H9 (cell line): Measurements from ENCODE around the gene BNIP5. TPM values are rescaled to one million over a fixed set of nuclear protein-coding genes. Genes with fewer than 3 reads are reported as not detected.

Experiments used
- DNase-seq: peaks from one replicate; pipeline ENCODE4 v3.0.0-alpha.2; 2017
- H2AFZ ChIP-seq: one replicate; pipeline ENCODE4 v1.6.1; 2013; ENCODE audit warnings: mild to moderate bottlenecking, low read length, control low read depth, moderate library complexity
- H2AK5ac ChIP-seq: 2 replicates; pipeline ENCODE4 v1.6.1; 2013; ENCODE audit warnings: low read length, control low read depth, mixed read lengths; ENCODE audit not compliant: insufficient read length
- H2BK120ac ChIP-seq: one replicate; pipeline ENCODE4 v1.6.1; 2013; ENCODE audit warnings: low read depth, mild to moderate bottlenecking, low read length, control low read depth, inconsistent platforms; ENCODE audit not compliant: poor library complexity, severe bottlenecking
- H2BK12ac ChIP-seq: 2 replicates; pipeline ENCODE4 v1.6.1; 2013; ENCODE audit warnings: low read length, control low read depth, mixed read lengths, low read depth; ENCODE audit not compliant: insufficient read length
- H2BK15ac ChIP-seq: 2 replicates; pipeline ENCODE4 v1.6.1; 2013; ENCODE audit warnings: low read depth, low read length, control low read depth
- H2BK20ac ChIP-seq: one replicate; pipeline ENCODE4 v1.6.1; 2013; ENCODE audit warnings: low read depth, mild to moderate bottlenecking, low read length, control low read depth, inconsistent platforms; ENCODE audit not compliant: poor library complexity, severe bottlenecking
- H2BK5ac ChIP-seq: 2 replicates; pipeline ENCODE4 v1.6.1; 2013; ENCODE audit warnings: low read length, control low read depth, mixed read lengths; ENCODE audit not compliant: insufficient read length
- H3K14ac ChIP-seq: 2 replicates; pipeline ENCODE4 v1.6.1; 2013; ENCODE audit warnings: low read length, control low read depth; ENCODE audit not compliant: insufficient read depth
- H3K18ac ChIP-seq: 2 replicates; pipeline ENCODE4 v1.6.1; 2013; ENCODE audit warnings: low read depth, mild to moderate bottlenecking, mixed read lengths, low read length, control low read depth; ENCODE audit not compliant: insufficient read length
- H3K23ac ChIP-seq: 2 replicates; pipeline ENCODE4 v1.6.1; 2013; ENCODE audit warnings: low read length, control low read depth, mixed read lengths, low read depth; ENCODE audit not compliant: insufficient read length
- H3K23me2 ChIP-seq: 2 replicates; pipeline ENCODE4 v1.6.1; 2013; ENCODE audit warnings: low read depth, mild to moderate bottlenecking, mixed read lengths, low read length, control low read depth; ENCODE audit not compliant: insufficient read length, poor library complexity, severe bottlenecking
- H3K27ac ChIP-seq: 2 replicates; pipeline ENCODE4 v1.5.1; 2013; ENCODE audit warnings: low read length, control low read depth, mixed read lengths, low read depth; ENCODE audit not compliant: insufficient read length
- H3K27me3 ChIP-seq: 2 replicates; pipeline ENCODE4 v1.6.1; 2013; ENCODE audit warnings: low read length, control low read depth, inconsistent platforms; ENCODE audit not compliant: insufficient read depth
- H3K4ac ChIP-seq: 2 replicates; pipeline ENCODE4 v1.6.1; 2013; ENCODE audit warnings: low read depth, mild to moderate bottlenecking, control low read depth, inconsistent platforms, low read length, moderate library complexity
- H3K4me1 ChIP-seq: 2 replicates; pipeline ENCODE4 v1.6.1; 2013; ENCODE audit warnings: low read length, control low read depth, inconsistent platforms; ENCODE audit not compliant: insufficient read depth
- H3K4me2 ChIP-seq: 2 replicates; pipeline ENCODE4 v1.6.1; 2013; ENCODE audit warnings: low read length, control low read depth, mixed read lengths; ENCODE audit not compliant: insufficient read length, insufficient read depth
- H3K56ac ChIP-seq: 2 replicates; pipeline ENCODE4 v1.6.1; 2013; ENCODE audit warnings: low read depth, mild to moderate bottlenecking, mixed read lengths, low read length, control low read depth; ENCODE audit not compliant: insufficient read length
- H3K79me1 ChIP-seq: 2 replicates; pipeline ENCODE4 v1.6.1; 2013; ENCODE audit warnings: low read depth, mild to moderate bottlenecking, moderate library complexity, low read length, control low read depth, inconsistent platforms; ENCODE audit not compliant: insufficient read depth, poor library complexity, severe bottlenecking
- H3K79me2 ChIP-seq: 2 replicates; pipeline ENCODE4 v1.6.1; 2013; ENCODE audit warnings: low read length, control low read depth, inconsistent platforms; ENCODE audit not compliant: insufficient read depth
- H3K9ac ChIP-seq: 2 replicates; pipeline ENCODE4 v1.6.1; 2013; ENCODE audit warnings: low read length, control low read depth, mixed read lengths; ENCODE audit not compliant: insufficient read length; ENCODE audit errors: extremely low read depth
- H3K9me3 ChIP-seq: one replicate; pipeline ENCODE4 v1.6.1; 2013; ENCODE audit warnings: low read depth, low read length, inconsistent platforms; ENCODE audit not compliant: control insufficient read depth
- H3T11ph ChIP-seq: one replicate; pipeline ENCODE4 v1.6.1; 2013; ENCODE audit warnings: mild to moderate bottlenecking, low read length, control low read depth, inconsistent platforms
- H4K20me1 ChIP-seq: one replicate; pipeline ENCODE4 v1.6.1; 2013; ENCODE audit not compliant: control insufficient read depth, insufficient read length, insufficient read depth
- H4K5ac ChIP-seq: 2 replicates; pipeline ENCODE4 v1.6.1; 2013; ENCODE audit warnings: low read depth, mild to moderate bottlenecking, mixed read lengths, low read length, control low read depth; ENCODE audit not compliant: insufficient read length
- H4K8ac ChIP-seq: replicated peaks from 2 replicates; pipeline ENCODE4 v1.6.1; 2013; ENCODE audit warnings: low read length, control low read depth, mixed read lengths, low read depth; ENCODE audit not compliant: insufficient read length
- H4K91ac ChIP-seq: 2 replicates; pipeline ENCODE4 v1.6.1; 2013; ENCODE audit warnings: low read depth, mild to moderate bottlenecking, moderate library complexity, mixed read lengths, low read length, control low read depth; ENCODE audit not compliant: insufficient read length
- H3K27ac Mint-ChIP-seq, 3 experiments: 2 replicates in 2 of 3; 3 replicates in 1 of 3; pipeline ENCODE4 v1.8.0; 2020 to 2021; ENCODE audit warnings: mixed read lengths in 3 of 3, mild to moderate bottlenecking in 1 of 3, moderate library complexity in 1 of 3
- H3K27me3 Mint-ChIP-seq: 2 replicates; pipeline ENCODE4 v1.8.0; 2021; ENCODE audit warnings: low read depth, mild to moderate bottlenecking, moderate library complexity, mixed read lengths
- H3K36me3 Mint-ChIP-seq, 3 experiments: 2 replicates in 2 of 3; 3 replicates in 1 of 3; pipeline ENCODE4 v1.8.0; 2020 to 2021; ENCODE audit warnings: low read depth in 3 of 3, mixed read lengths in 3 of 3; ENCODE audit not compliant: insufficient read depth in 1 of 3
- H3K4me1 Mint-ChIP-seq, 2 experiments: 2 replicates each; pipeline ENCODE4 v1.8.0; 2020; ENCODE audit warnings: mixed read lengths in 2 of 2
- H3K4me3 Mint-ChIP-seq, 2 experiments: 2 replicates in 1 of 2; 3 replicates in 1 of 2; pipeline ENCODE4 v1.8.0; 2020 to 2021; ENCODE audit warnings: mild to moderate bottlenecking in 2 of 2, mixed read lengths in 2 of 2, moderate library complexity in 1 of 2
- H3K9me3 Mint-ChIP-seq, 2 experiments: 2 replicates in 1 of 2; 3 replicates in 1 of 2; pipeline ENCODE4 v1.8.0; 2020; ENCODE audit warnings: mild to moderate bottlenecking in 2 of 2, mixed read lengths in 2 of 2, moderate library complexity in 1 of 2
- CTCF ChIP-seq: fragments of 200-600 bp; sonication (generic); conservative IDR thresholded peaks from 3 replicates; pipeline ENCODE4 v1.8.0; 2021; ENCODE audit warnings: antibody characterized with exemption, mild to moderate bottlenecking
- WGBS: extraction: QIAGEN DNeasy Blood & Tissue Kit; methylation state at CpG from one replicate; pipeline ENCODE4 v1.1.7; 2013; ENCODE audit warnings: missing lambda C conversion rate, low lambda C conversion rate, mixed read lengths; ENCODE audit not compliant: insufficient read length; ENCODE audit errors: extremely low coverage; 5-methylcytosine and 5-hydroxymethylcytosine counted together
- total RNA-seq: library from RNA; stranded (reverse); gene quantifications from 2 replicates; pipeline ENCODE4 v1.2.1, GENCODE V29; 2021

The BNIP5 gene
- total RNA-seq, 1 experiment from 2014 or later: not detected

GRCh38 chr6:36309203-36309602, 27.5 kb downstream of the BNIP5 start:
- Histone ChIP-seq H2BK12ac (no peak overlapping the region), H4K8ac (no peak overlapping the region), H2BK15ac (no peak overlapping the region), H3K4me2 (no peak overlapping the region), H3K79me1 (no peaks in the 10 kb centered on the region), H3K79me2 (no peaks in the 10 kb centered on the region), H3T11ph (no peak overlapping the region), H3K27me3 (no peaks in the 10 kb centered on the region), H3K23me2 (no peaks in the 10 kb centered on the region), H3K18ac (no peak overlapping the region), H2BK5ac (no peak overlapping the region), H4K5ac (no peak overlapping the region), H2AK5ac (no peak overlapping the region), H3K4ac (no peak overlapping the region), H2AFZ (no peak overlapping the region), H3K14ac (no peak overlapping the region), H3K4me1 (no peaks in the 10 kb centered on the region), H2BK120ac (no peak overlapping the region), H3K23ac (no peak overlapping the region), H2BK20ac (no peak overlapping the region), H4K20me1 (no peaks in the 10 kb centered on the region), H3K9ac (no peak overlapping the region), H4K91ac (no peak overlapping the region), H3K27ac (no peak overlapping the region), H3K56ac (no peak overlapping the region), H3K9me3 (no peaks in the 10 kb centered on the region)
- DNase-seq: no peak
- H3K27me3 Mint-ChIP-seq: peaks cover 3% of the 10 kb centered on the region
- peak overlapping the region in 1 of 3 experiments; percentile 82; a peak in 2 of 7 replicates for H3K27ac Mint-ChIP-seq
- H3K9me3 Mint-ChIP-seq: peaks cover 0 to 1% of the 10 kb centered on the region in 2 experiments; a peak in 1 of 5 replicates
- no peak overlapping the region for H3K4me3 Mint-ChIP-seq
- WGBS: no CpG with 5 or more reads among the region's 7 CpGs
- H3K36me3 Mint-ChIP-seq: no peaks in the 10 kb centered on the region; a peak in 1 of 7 replicates
- peaks cover 9 to 23% of the 10 kb centered on the region in 2 experiments for H3K4me1 Mint-ChIP-seq
- TF ChIP-seq CTCF: no peak
